Amniotic stem cell (primary cell): Measurements from ENCODE around the gene DPH7.
"Not testable (repeated sequence)": the region's sequence is repeated elsewhere in the genome, so short reads cannot be mapped to it uniquely, and the experiment has no call there.

Source experiments
- DNase-seq: peaks from one replicate; lab custom pipeline; 2025; lab: John Stamatoyannopoulos, UW

DPH7 gene

GRCh38 chr9:137578518-137579258 lies at the start of gene DPH7:
Gene DPH7 (minus strand): TSS chr9:137578925. CDS start chr9:137578777, 148 bp downstream.
- DNase-seq, result peak; percentile 86

DNA sequence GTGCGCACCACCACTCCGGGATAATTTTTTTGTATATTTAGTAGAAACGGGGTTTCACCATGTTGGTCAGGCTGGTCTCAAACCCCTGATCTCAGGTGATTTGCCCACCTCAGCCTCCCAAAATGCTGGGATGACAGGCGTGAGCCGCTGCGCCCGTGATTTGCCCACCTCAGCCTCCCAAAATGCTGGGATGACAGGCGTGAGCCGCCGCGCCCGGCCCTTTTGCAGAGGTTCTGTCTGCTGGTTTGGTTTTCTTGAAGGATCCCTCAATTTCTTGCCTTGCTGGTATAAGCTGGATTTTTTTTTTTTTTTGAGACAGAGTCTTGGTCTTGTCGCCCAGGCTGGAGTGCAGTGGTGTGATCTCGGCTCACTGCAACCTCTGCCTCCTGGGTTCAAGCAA lies 48.7 kb upstream of the DPH7 start:
- DNase-seq, result not testable (repeated sequence)

DNA sequence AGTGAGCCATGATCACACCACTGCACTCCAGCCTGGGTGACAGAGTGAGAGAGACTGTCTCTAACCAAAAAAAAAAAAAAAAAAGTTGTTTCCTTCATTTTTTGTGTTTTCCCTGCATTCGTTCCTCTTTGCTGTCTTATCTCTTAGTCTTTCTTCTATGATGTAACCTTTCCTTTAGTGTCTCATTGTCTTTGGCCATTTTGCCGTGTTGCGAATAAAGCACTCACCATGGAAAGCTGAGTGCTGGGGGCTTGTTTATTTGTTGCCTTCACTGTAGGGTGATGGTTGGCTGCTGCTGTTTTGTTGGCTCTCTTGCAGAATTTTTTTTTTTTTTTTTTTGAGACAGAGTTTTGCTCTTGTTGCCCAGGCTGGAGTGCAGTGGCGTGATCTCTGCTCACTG lies 47.7 kb upstream of the DPH7 start:
- DNase-seq, result no peak

DNA sequence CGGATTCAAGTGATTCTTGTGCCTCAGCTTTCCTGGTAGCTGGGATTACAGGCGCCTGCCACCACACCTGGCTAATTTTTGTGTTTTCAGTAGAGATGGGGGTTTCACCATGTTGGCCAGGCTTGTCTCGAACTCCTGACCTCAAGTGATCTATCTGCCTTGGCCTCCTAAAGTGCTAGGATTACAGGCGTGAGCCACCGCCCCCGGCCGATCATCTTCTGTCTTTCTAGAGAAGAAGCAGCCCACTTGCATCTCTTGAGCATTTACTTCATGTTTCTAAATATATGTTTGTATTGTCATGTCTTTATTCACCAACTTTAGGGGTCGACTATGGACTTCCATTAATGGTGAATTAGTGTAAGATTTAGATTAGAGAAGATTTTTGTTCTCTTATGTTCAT lies 43.5 kb upstream of the DPH7 start:
- not testable (repeated sequence) for DNase-seq

GRCh38 chr9:137621131-137621757 lies 42.5 kb upstream of the DPH7 start:
- DNase-seq, result no peak

GRCh38 chr9:137620581-137620980 lies 41.9 kb upstream of the DPH7 start:
- DNase-seq, result no peak

GRCh38 chr9:137620048-137620405 lies 41.3 kb upstream of the DPH7 start:
- DNase-seq, result no peak

- DNase-seq, result peak; percentile 22
These were observed 40.7 kb upstream of the DPH7 start for GRCh38 chr9:137619240-137620047.

DNA sequence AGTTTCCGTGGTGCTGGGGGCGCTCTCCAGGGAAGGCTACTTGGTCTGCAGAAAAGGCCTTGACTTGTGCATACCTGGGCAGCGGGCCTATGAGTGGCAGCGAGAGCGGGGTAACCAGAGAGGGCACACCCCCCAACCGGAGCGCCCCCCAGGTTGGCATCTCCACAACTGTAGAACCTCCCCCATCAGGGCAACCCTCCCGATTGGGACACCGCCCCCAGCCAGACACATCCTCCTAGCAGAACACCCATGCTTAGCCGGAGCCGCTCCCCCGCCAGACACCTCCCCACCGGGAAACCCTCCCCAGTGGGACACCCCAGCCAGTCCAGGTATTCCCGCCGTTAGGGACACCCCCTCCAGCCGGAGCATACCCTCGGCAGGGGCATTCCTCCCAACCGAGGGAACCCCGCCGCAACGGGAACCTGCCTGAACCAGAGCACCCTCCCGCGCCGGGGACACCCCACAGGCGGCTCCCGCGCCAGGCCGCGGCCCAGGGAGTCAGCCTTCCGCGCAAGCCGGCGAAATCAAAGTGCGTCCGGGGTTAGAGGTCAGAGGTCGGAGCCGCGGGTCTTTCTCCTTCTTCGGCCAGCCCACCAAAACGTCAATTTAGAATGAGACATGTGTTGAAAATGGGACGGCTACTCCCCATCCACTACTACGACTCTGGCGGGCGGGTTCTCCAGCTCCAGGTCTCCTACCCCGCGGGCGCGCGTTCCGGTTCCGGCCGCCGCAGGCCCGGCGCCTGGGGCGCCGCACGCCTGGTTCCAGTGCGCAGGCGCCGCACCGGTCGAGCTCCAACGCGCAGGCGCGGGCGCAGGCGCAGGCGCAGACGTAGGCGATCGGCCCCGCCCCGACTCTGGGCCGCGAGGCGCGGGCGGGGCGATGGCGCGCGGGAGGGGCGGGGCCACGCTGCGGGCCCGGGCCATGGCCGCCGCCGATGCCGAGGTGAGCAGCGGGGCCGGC lies 39.7 kb upstream of the DPH7 start, which contains the start of gene EHMT1:
EHMT1 (plus strand) TSS at position 901 of the 963 bp plus-strand sequence; CDS start at position 925, 24 bp downstream.
- peak; percentile 59 for DNase-seq

DNA sequence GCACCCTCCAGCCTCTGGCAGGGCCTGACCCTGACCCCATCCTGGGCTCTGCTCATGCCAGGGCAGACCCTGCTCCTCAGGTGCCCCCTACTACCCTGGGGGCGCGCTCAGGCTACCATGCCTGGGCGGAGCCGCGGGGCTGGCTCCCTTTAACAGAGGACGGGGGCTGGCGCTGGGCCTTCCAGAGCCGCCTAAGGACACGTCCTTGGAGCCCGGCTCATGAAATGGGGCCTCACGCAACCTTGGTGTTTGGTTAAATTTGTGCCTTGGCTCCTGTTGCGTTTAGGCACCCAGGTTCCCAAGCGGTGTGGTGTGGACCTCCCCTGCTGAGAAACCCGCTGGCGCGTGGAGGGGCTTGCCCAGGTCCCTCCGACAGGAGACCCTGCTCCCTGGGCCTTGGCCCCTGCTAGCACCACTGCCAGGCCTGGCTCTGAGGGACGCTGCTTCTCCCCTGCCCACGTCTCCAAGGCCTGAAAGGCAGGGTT lies 36.7 kb upstream of the DPH7 start:
- DNase-seq, result no peak

GRCh38 chr9:137614631-137615386 lies 36.1 kb upstream of the DPH7 start:
- DNase-seq, result no peak

- no peak for DNase-seq
These were observed 35.2 kb upstream of the DPH7 start for GRCh38 chr9:137613738-137614523.

- no peak for DNase-seq
These were observed 34.5 kb upstream of the DPH7 start for GRCh38 chr9:137613259-137613658.

GRCh38 chr9:137612741-137613142 lies 34.0 kb upstream of the DPH7 start:
- DNase-seq, result no peak

DNA sequence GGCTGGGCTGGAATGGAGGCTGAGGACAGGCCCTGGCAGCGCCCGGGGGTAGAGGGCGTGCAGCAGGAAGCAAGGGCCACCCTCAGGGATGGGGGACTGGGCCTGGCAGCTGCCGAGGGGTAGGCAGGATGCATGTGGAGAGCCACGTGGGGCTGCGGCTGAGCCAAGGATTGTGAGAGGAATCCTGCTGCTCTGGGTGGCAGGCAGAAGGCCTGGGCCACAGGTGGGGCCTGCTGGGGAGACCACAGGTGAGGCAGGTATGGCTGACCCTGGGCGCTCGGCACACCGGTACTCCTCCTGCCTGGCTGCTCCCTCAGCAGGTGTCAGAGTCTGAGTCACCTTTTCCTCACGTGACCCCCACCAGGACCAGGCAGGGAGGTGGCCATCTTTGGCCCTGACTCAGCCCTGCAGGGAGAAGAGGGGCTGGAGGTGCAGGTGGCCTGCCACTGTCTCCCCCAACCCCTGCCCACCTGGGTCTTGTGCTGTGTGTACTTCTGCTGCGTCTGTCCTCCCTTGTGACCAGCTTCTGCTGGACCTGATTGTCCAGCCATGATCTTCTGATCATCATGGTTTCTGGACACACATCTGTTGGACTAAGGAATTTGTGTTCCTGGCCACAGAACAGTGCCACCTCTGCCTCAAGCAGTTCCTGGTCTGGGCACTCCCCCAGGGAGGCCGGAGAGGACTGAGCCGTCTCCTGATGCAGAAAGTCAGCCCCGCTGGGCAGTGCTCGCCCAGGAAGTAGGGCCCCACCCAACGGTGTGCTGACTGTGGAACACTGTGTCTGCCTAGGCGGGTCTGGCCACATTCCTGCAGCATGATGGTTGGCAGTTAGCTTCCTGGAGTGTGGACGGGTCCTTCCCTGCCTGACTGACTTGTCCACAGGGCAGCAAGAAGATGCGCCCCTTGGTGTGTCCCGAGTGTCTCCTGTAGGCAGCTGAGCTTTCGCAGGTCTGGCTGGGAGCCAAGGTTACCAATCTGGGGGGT lies 33.2 kb upstream of the DPH7 start:
- DNase-seq, result peak; percentile 66

- DNase-seq, result no peak
These were observed 32.2 kb upstream of the DPH7 start for GRCh38 chr9:137610944-137611343.

GRCh38 chr9:137607141-137607857 lies 28.6 kb upstream of the DPH7 start:
- DNase-seq, result no peak

GRCh38 chr9:137606734-137607138 lies 28.0 kb upstream of the DPH7 start:
- DNase-seq, result no peak
